Right atrium auricular region (tissue), 2 donors: ENCODE results near the gene IGSF9B. TPM values are rescaled to one million over a fixed set of nuclear protein-coding genes. Genes with fewer than 3 reads are reported as not detected.
A peak's percentile ranks its signal among the peaks of the same experiment; 100 is the strongest.

Source experiments
- DNase-seq: peaks from one replicate; pipeline ENCODE4 v3.0.0-alpha.2; 2019; ENCODE audit warnings: low spot score
- H3K27ac ChIP-seq, 2 donors: fragments of 200-600 bp; sonication (generic); 1 replicate in 1 of 2; 2 replicates in 1 of 2; pipeline ENCODE4 v1.5.1; 2016 to 2019
- H3K27me3 ChIP-seq, 2 donors: fragments of 200-600 bp; sonication (generic); one replicate each; pipeline versions ENCODE4 v1.5.1 to v1.6.0; 2017 to 2019
- H3K36me3 ChIP-seq: fragments of 200-600 bp; sonication (generic); one replicate; pipeline ENCODE4 v1.5.1; 2016
- H3K4me1 ChIP-seq, 2 donors: fragments of 200-600 bp; sonication (generic); one replicate each; pipeline versions ENCODE4 v1.5.1 to v1.6.0; 2017 to 2019
- H3K4me3 ChIP-seq, 2 donors: fragments of 200-600 bp; sonication (generic); 1 replicate in 1 of 2; 2 replicates in 1 of 2; pipeline ENCODE4 v1.5.1; 2017 to 2019; ENCODE audit warnings: mild to moderate bottlenecking in 1 of 2, moderate library complexity in 1 of 2
- H3K9me3 ChIP-seq, 2 donors: fragments of 200-600 bp; sonication (generic); one replicate each; pipeline ENCODE4 v1.5.1; 2019
- total RNA-seq, 2 donors: library from RNA; depleted of rRNA; stranded (reverse); fragments of >200 nt; gene quantifications; one replicate each; pipeline ENCODE4 v1.1.0, GENCODE V29; 2016
- TF ChIP-seq, protein P1 (sequence below), 2 donors: fragments of 200-600 bp; sonication (generic); IDR thresholded peaks; one replicate each; pipeline ENCODE4 v1.5.1; 2019; ENCODE audit warnings: antibody characterized with exemption in 2 of 2

IGSF9B gene
- total RNA-seq, 2 donors from 2014 or later, result 17.2 to 32.1 TPM

DNA sequence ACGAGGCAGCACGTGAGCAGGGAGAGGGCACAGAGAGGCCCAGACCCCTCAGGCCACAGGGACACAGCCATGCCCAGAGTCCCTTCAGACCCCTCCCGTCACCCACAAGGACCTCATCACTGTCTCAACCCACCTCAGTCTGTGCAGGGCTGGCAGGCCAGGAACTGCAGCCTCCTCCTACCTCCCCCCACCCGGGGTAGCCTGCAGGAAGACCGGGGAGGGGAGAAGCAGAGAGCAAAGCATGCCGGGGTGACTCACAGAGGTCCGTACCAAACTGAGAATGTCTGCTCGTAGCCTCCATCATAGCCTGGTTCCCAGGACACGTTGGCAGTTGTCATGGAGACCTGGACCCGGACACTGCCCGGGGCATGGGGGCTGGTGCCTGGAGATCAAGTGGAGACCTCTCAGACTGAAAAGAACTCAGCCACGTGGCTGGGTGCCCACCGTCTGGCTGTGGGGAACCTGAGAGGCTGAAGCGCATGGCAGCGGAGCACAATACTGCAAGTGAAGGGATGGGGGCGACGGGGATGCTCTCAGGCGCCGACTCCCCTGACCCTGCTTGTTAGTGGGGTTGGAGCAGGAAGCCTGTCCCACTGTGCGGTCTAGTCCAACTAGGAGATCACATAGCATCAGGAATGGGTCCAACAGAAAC, 27.2 kb downstream of the IGSF9B start:
- no peaks in the 10 kb centered on the region for H3K9me3 ChIP-seq
- H3K27ac ChIP-seq, result no peak overlapping the region
- no peaks in the 10 kb centered on the region for H3K27me3 ChIP-seq
- DNase-seq, result no peak
- H3K4me1 ChIP-seq, result peaks cover 0 to 21% of the 10 kb centered on the region in 2 donors
- H3K4me3 ChIP-seq, result no peak overlapping the region
- peaks cover 45% of the 10 kb centered on the region for H3K36me3 ChIP-seq
- TF ChIP-seq, protein P1, sequence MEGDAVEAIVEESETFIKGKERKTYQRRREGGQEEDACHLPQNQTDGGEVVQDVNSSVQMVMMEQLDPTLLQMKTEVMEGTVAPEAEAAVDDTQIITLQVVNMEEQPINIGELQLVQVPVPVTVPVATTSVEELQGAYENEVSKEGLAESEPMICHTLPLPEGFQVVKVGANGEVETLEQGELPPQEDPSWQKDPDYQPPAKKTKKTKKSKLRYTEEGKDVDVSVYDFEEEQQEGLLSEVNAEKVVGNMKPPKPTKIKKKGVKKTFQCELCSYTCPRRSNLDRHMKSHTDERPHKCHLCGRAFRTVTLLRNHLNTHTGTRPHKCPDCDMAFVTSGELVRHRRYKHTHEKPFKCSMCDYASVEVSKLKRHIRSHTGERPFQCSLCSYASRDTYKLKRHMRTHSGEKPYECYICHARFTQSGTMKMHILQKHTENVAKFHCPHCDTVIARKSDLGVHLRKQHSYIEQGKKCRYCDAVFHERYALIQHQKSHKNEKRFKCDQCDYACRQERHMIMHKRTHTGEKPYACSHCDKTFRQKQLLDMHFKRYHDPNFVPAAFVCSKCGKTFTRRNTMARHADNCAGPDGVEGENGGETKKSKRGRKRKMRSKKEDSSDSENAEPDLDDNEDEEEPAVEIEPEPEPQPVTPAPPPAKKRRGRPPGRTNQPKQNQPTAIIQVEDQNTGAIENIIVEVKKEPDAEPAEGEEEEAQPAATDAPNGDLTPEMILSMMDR (IDR thresholded peaks at IDR 0.05), result no peak

- H3K27ac ChIP-seq, result no peak overlapping the region
- no peak overlapping the region for H3K4me3 ChIP-seq
- H3K9me3 ChIP-seq, result no peaks in the 10 kb centered on the region
- TF ChIP-seq, protein P1 (IDR thresholded peaks at IDR 0.05), result no peak
- no peak for DNase-seq
- peaks cover 54% of the 10 kb centered on the region for H3K36me3 ChIP-seq
- H3K27me3 ChIP-seq, result no peaks in the 10 kb centered on the region
- peaks cover 0 to 14% of the 10 kb centered on the region in 2 donors for H3K4me1 ChIP-seq
These were observed 28.1 kb downstream of the IGSF9B start for GRCh38 chr11:133928628-133929059.

- Histone ChIP-seq H3K27me3 (no peaks in the 10 kb centered on the region), H3K4me3 (peak overlapping the region in 1 of 2 donors; percentile 13), H3K36me3 (peaks cover 61% of the 10 kb centered on the region), H3K9me3 (no peaks in the 10 kb centered on the region), H3K27ac (peak overlapping the region in 1 of 2 donors; percentile 7), H3K4me1 (peaks cover 0 to 14% of the 10 kb centered on the region in 2 donors)
- TF ChIP-seq, protein P1 (IDR thresholded peaks at IDR 0.05), result peak; percentile 63 to 92
- DNase-seq, result peak; percentile 72
These were observed 28.8 kb downstream of the IGSF9B start for GRCh38 chr11:133927690-133928627.

DNA sequence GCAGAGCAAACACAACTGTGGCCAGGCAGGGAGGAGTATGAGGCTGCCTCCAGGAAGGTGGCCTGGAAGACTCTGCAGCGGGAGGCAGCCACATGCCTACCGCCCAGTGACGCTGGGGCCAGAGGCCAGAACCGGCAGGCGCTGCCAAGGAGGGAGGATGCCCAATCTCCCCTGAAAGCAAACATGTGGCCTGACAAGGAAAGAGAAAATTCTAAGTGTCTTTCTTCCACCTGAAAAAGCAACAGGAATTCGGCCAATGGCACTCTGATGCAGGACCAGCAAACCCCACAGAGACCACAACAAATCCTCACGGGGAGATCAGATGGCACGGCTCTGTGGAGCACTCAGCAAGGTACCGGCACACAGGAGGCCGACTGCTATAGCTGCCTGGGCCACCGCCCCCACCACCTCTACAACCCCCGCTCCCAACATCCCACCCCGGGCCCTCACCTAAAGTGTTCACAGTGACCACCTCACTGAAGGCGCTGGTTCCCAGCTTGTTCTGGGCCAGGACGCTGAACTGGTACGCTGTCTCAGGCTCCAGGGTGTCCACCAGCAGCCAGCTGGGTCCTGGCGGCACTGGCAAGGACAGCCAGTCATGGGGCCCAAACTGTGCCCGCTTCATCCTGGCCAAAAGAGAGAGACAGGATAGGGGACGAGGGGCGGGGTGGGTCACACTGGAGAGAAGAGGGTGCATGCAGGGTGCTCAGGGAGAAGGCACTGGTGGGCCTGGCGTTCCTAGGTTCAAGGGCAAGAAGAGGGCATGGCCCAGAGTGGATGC, 30.1 kb downstream of the IGSF9B start:
- TF ChIP-seq, protein P1 (IDR thresholded peaks at IDR 0.05), result no peak

DNA sequence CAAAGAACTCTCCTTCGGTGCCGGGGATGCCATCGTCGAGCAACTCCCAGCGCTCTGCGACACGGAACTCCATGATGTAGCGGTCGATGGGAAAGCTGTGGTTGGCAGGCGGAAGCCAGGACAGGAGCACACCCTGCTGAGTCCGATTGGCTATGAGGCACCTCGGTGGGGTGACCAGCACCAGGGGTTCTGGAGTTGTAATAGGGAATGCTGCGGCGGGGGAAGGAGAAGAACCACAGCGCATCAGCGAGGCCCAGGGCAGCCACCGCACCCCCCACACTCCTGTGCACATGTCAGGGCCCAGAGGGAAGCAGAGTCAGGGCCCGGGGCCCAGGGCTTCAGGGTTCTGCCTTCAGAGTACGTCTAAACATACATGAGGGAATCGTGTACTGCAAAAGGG, 31.0 kb downstream of the IGSF9B start:
- DNase-seq, result no peak
- Histone ChIP-seq H3K27me3 (no peaks in the 10 kb centered on the region), H3K9me3 (no peaks in the 10 kb centered on the region), H3K4me1 (peaks cover 0 to 14% of the 10 kb centered on the region in 2 donors), H3K36me3 (peaks cover 68% of the 10 kb centered on the region), H3K27ac (no peak overlapping the region), H3K4me3 (no peak overlapping the region)
- TF ChIP-seq, protein P1 (IDR thresholded peaks at IDR 0.05), result no peak

More for the DNA sequence above, 30.1 kb downstream of the IGSF9B start:
- peaks cover 0 to 14% of the 10 kb centered on the region in 2 donors for H3K4me1 ChIP-seq
- no peak overlapping the region for H3K27ac ChIP-seq
- no peak for DNase-seq
- peaks cover 68% of the 10 kb centered on the region for H3K36me3 ChIP-seq
- H3K27me3 ChIP-seq, result no peaks in the 10 kb centered on the region
- H3K4me3 ChIP-seq, result no peak overlapping the region
- H3K9me3 ChIP-seq, result no peaks in the 10 kb centered on the region
